ENCODE data around the gene ITGA11. TPM values are rescaled to one million over a fixed set of nuclear protein-coding genes. Genes with fewer than 3 reads are reported as not detected.
"Not testable (repeated sequence)": the region's sequence is repeated elsewhere in the genome, so short reads cannot be mapped to it uniquely, and the experiment has no call there.

ITGA11 gene
- total RNA-seq, 4 donors from 2014 or later = 0.48 to 10.6 (median 2.6) TPM

- no peak for ATAC-seq (ENCODE audit: low FRiP score)
- no peak for DNase-seq (ENCODE audit: low spot score)
- TF ChIP-seq CTCF (IDR thresholded peaks at IDR 0.05) = no peak
Measured at GRCh38 chr15:68427963-68428362, 4.0 kb downstream of the ITGA11 start.

DNA sequence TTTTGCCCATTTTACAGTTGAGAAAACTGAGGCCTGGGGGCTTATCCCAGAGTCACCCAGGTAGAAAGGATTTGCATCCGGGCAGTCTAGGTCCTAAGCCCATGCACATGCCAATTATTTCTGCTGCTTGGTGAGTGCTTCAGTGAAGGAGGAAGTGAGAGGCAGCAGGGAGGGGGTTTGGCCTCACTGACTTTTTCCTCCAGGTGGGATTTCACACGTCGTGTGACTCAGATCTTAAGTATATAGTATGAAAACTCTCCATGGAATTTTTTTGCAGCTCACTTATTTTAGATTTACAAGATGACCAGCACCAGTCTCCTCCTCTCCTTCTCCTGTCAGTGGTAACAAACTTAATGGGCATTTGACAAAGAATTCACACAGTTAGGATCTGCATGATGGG is 4.6 kb downstream of the ITGA11 start:
- ATAC-seq (ENCODE audit: low FRiP score) = no peak
- no peak for DNase-seq (ENCODE audit: low spot score)
- no peak for TF ChIP-seq CTCF (IDR thresholded peaks at IDR 0.05)

DNA sequence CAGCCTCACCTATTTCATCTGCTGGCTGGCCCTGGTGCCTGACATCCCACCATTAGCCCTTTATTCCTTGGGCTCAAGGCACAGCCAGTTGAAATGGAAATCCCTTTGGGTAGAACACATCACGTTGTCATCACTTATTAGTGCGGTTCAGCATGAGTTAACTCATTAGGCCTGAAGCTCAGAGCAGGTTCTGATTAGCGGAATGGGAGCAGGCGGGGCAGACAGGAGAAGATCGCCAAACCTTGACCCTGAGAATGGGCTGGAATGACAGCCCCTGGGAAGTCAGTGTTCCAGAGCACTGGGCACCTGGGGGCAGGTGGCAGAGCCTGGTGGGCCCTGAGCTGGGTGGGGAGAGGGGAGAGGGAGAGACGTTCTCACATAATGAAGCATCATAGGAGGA is 5.8 kb downstream of the ITGA11 start:
- no peak for DNase-seq (ENCODE audit: low spot score)
- no peak for ATAC-seq (ENCODE audit: low FRiP score)
- TF ChIP-seq CTCF (IDR thresholded peaks at IDR 0.05) = no peak

DNA sequence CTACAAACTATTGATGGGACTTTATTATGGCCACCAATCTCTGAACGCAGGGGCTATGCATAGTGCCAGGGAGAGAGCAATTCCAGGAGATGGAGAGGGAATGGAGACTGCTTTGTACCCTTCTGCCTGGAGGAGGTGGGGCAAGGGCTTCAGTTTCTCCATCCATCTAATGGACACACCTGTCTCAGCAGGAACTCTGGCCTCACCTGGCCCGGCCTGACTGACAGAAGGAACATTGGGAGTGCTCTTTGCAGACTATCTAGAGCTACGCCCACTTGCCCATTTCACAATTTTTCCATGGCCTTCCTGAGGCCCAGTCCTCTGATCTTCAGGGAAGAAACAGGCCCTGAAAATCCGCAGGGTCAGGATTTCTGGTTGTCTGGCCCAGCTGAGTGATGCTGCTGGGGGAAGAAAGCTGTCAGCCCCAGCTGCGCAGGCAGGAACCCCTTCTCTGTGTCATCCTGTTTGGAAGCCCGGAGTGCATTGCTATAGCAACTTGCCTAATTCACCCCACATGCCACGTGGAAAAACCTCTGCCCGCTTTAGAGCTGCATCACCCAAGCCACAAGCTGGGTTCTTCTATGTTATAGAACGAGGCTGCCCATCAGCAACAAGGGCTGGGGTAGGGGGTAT is 6.4 kb downstream of the ITGA11 start:
- no peak for DNase-seq (ENCODE audit: low spot score)
- no peak for TF ChIP-seq CTCF (IDR thresholded peaks at IDR 0.05)
- no peak for ATAC-seq (ENCODE audit: low FRiP score)

DNA sequence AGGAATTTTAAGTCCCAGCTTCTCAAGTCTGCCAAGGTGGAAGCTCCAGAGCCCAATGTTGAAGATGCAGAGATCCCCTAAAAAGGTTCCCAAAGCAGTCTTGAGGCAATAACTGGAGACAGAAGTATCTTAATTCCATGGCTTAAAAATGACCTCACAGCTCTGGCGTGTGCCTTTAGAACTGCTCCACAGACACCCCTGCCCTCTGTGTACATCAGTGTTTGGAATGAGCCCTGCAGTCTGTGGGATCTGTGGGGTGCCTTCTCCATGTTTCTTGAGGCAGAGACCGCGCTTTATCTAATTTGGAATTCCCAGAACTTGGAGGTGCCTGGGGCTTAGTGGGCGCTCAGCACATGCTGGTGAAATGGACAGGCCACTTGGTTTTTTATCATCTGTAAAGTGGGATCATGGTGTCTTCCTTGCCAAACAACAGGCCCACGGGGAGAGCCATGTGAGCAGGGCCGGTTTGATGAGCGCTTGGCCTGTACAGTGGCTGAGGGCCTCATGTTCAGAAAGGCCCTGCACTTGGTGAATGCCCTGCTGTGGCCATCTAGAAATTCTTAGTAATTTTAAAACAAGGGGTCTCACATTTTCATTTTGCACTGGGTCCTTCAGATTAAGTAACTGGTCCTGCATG is 7.1 kb downstream of the ITGA11 start:
- ATAC-seq (ENCODE audit: low FRiP score) (no peak), DNase-seq (ENCODE audit: low spot score) (no peak)
- TF ChIP-seq CTCF (IDR thresholded peaks at IDR 0.05) = no peak

GRCh38 chr15:68423359-68424296 is 8.3 kb downstream of the ITGA11 start:
- no peak for TF ChIP-seq CTCF (IDR thresholded peaks at IDR 0.05)
- DNase-seq (ENCODE audit: low spot score) = no peak
- no peak for ATAC-seq (ENCODE audit: low FRiP score)

GRCh38 chr15:68422403-68423145 is 9.4 kb downstream of the ITGA11 start:
- ATAC-seq (ENCODE audit: low FRiP score); DNase-seq (ENCODE audit: low spot score): not testable (repeated sequence)

Measured in omental fat pad (tissue), 4 donors.